ENCODE measurements around the gene HSPBP1. TPM values are rescaled to one million over a fixed set of nuclear protein-coding genes. Genes with fewer than 3 reads are reported as not detected.

The HSPBP1 gene
- total RNA-seq, 1 experiment from 2014 or later = 63.0 TPM

- Histone ChIP-seq H2AFZ (ENCODE audit: low read depth, low read length, poor library complexity, severe bottlenecking) (no peak overlapping the region), H3K9me2 (ENCODE audit: insufficient read depth) (no peaks in the 10 kb centered on the region), H3K4me2 (ENCODE audit: low read length) (no peak overlapping the region), H3K36me3 (ENCODE audit: control insufficient read depth in 1 of 2, insufficient read depth in 2 of 2, low read length in 2 of 2) (peaks cover 0 to 4% of the 10 kb centered on the region in 2 experiments; a peak in 1 of 4 replicates), H3K79me2 (ENCODE audit: insufficient read depth, low read length) (peaks cover 14% of the 10 kb centered on the region), H3K9me3 (ENCODE audit: control insufficient read depth in 1 of 2, insufficient read depth in 1 of 2, low read depth in 1 of 2, low read length in 2 of 2) (no peaks in the 10 kb centered on the region), H3K27ac (ENCODE audit: low read depth, low read length) (no peak overlapping the region), H4K20me1 (ENCODE audit: insufficient read depth) (no peaks in the 10 kb centered on the region), H3K27me3 (ENCODE audit: insufficient read depth, low read length) (no peaks in the 10 kb centered on the region), H3K4me3 (replicated peaks in 1 of 2; ENCODE audit: low read depth in 1 of 2, low read length in 2 of 2) (no peak overlapping the region), H3K9ac (ENCODE audit: low read length) (no peak overlapping the region), H3K4me1 (ENCODE audit: control insufficient read depth in 1 of 2, insufficient read depth in 2 of 2, low read length in 2 of 2) (peaks cover 12 to 21% of the 10 kb centered on the region in 2 experiments)
- no TSS peak for BruUV-seq (replicated peaks)
- DNase-seq (ENCODE audit: low read depth, low spot score) (no peak), ATAC-seq (no peak)
- ChIA-PET RAD21 (ENCODE audit: low non-redundant PET in 1 of 2, low total read pairs in 2 of 2, uncharacterized antibody in 2 of 2, unreplicated experiment in 2 of 2) (no interaction called here), CTCF (no interaction called here), POLR2A (no interaction called here)
- TF ChIP-seq ELF1 (IDR thresholded peaks at IDR 0.05; ENCODE audit: borderline replicate concordance, low read depth) = no peak
- no peak for TF ChIP-seq FOSL1 (IDR thresholded peaks at IDR 0.05; ENCODE audit: low read depth)
- TF ChIP-seq MAX (IDR thresholded peaks at IDR 0.05) = no peak
- TF ChIP-seq EZH2phosphoT487 (IDR thresholded peaks at IDR 0.05; ENCODE audit: borderline replicate concordance) = no peak
- TF ChIP-seq YY1 (IDR thresholded peaks at IDR 0.05; ENCODE audit: extremely low read depth, insufficient replicate concordance, low read depth, low read length) = no peak
- TF ChIP-seq ZFX (IDR thresholded peaks at IDR 0.05) = no peak
- TF ChIP-seq JUND (IDR thresholded peaks at IDR 0.05) = no peak
- no peak for TF ChIP-seq TCF7L2 (IDR thresholded peaks at IDR 0.05; ENCODE audit: borderline replicate concordance, extremely low read depth, insufficient read depth, insufficient read length)
- intact Hi-C loops (cut with micrococcal nuclease) = no loop called here
Observed at GRCh38 chr19:55262359-55262758, 17.6 kb downstream of the HSPBP1 start.

- H3K36me3 ChIP-seq (ENCODE audit: control insufficient read depth in 1 of 2, insufficient read depth in 2 of 2, low read length in 2 of 2) = peaks cover 0 to 4% of the 10 kb centered on the region in 2 experiments; a peak in 1 of 4 replicates
- no peak overlapping the region for H3K4me3 ChIP-seq (replicated peaks in 1 of 2; ENCODE audit: low read depth in 1 of 2, low read length in 2 of 2)
- no peak overlapping the region for H3K9ac ChIP-seq (ENCODE audit: low read length)
- ChIA-PET POLR2A (no interaction called here), RAD21 (ENCODE audit: low non-redundant PET in 1 of 2, low total read pairs in 2 of 2, uncharacterized antibody in 2 of 2, unreplicated experiment in 2 of 2) (no interaction called here), CTCF (no interaction called here)
- H3K79me2 ChIP-seq (ENCODE audit: insufficient read depth, low read length) = peaks cover 20% of the 10 kb centered on the region
- BruUV-seq (replicated peaks) = no TSS peak
- no peaks in the 10 kb centered on the region for H3K9me3 ChIP-seq (ENCODE audit: control insufficient read depth in 1 of 2, insufficient read depth in 1 of 2, low read depth in 1 of 2, low read length in 2 of 2)
- TF ChIP-seq YY1 (IDR thresholded peaks at IDR 0.05; ENCODE audit: extremely low read depth, insufficient replicate concordance, low read depth, low read length) (peak; percentile 37), ATF3 (IDR thresholded peaks at IDR 0.05) (no peak)
- H3K9me2 ChIP-seq (ENCODE audit: insufficient read depth) = no peaks in the 10 kb centered on the region
- no peaks in the 10 kb centered on the region for H3K27me3 ChIP-seq (ENCODE audit: insufficient read depth, low read length)
- H4K20me1 ChIP-seq (ENCODE audit: insufficient read depth) = no peaks in the 10 kb centered on the region
- DNase-seq (ENCODE audit: low read depth, low spot score) (no peak), ATAC-seq (no peak)
- peaks cover 19 to 28% of the 10 kb centered on the region in 2 experiments for H3K4me1 ChIP-seq (ENCODE audit: control insufficient read depth in 1 of 2, insufficient read depth in 2 of 2, low read length in 2 of 2)
- H2AFZ ChIP-seq (ENCODE audit: low read depth, low read length, poor library complexity, severe bottlenecking) = no peak overlapping the region
- H3K4me2 ChIP-seq (ENCODE audit: low read length) = no peak overlapping the region
- intact Hi-C loops (cut with micrococcal nuclease) = no loop called here
- no peak overlapping the region for H3K27ac ChIP-seq (ENCODE audit: low read depth, low read length)
Observed at GRCh38 chr19:55261671-55262126, 18.2 kb downstream of the HSPBP1 start.
